ENCODE measurements around the gene RPTOR. TPM values are rescaled to one million over a fixed set of nuclear protein-coding genes. Genes with fewer than 3 reads are reported as not detected.
"Not testable (repeated sequence)": the region's sequence is repeated elsewhere in the genome, so short reads cannot be mapped to it uniquely, and the experiment has no call there.

The RPTOR gene
- total RNA-seq, 1 donor from 2014 or later: 40.9 TPM

DNA sequence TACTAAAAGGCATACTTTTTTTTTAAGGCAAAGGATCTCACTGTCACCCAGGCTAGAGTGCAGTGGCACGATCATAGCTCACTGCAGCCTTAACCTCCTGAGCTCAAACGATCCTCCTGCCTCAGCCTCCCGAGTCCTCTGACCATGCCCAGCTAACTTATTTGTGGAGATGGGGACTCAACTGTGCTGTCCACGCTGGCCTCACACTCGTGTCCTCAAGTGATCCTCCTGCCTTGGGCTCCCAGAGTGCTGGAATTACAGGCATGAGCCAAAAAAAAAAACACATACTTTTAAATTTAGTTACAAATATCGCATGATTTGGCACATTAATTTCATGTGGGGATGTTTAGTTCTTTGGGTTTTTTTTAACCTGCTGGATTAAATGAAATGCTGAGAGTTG is 239.3 kb downstream of the RPTOR start:
- no peak for DNase-seq

DNA sequence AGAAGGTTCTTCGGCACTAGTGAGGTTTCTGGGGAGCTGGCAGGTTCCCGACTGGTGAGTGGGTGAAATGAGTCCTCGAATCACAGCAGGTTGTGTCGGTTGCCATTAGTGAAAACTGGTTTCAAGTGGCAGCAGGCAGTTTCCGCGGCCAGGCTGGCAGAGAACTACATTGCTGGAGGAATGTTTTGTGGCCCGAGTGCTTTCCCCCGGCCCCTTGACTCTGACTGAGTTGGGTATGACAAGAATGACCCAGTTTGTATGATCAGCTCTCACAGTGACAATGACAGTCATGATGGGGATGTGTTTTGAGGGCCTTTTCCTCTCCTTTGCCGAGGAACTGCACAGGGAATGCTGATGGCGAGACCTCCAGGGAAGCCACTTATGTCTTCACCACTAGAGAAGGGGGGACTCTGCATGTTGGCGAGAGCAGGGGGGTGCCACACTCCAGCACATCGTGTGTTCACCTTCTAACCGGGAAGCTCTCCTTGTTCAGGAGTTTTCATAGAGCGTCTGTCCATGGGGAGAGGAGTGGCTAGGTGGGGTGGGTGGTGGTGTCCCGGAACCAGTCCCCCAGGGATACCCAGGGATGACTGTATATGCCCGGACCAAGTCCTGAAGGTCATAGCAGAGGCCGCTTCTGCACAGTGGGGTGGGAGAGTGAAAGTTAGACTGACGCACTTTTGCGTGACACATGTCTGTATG is 241.0 kb downstream of the RPTOR start:
- DNase-seq: no peak

DNA sequence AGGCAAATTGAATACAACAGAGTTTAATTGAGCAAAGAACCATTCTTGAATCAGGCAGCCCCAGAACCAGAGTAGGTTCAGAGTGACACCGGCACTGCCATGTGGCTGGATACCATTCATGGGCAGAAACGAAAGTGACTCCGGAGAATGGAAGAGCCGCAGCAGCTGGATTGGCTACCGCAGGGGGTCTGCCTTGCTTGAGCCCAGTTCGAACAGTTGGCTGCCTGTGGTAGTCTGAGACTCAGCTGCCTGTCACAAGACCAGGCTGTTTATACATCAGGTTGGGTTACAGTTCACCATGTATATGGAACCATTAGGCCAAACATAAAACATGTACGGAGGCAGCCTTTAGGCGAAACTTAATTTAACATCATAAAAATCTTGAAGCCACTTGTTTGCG is 241.8 kb downstream of the RPTOR start:
- peak; percentile 84 for DNase-seq

DNA sequence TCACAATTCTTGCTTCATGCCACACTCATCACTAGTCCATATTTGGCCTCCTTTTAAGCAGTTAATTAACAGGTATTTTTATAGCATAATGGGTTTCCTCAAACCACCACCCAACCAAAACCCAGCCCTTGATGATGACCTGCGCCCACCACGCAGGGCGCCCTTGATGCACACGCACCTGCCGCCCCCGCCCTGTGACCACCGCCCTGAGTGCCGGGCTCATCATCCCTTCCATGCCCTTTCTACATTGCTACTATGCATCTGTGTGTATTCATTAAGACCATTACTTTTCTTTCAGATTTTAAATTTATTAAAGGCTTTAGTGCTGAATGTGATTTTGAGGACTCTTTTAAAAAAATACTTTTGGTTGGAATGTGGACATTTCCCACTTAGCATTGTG is 242.2 kb downstream of the RPTOR start:
- no peak for DNase-seq

DNA sequence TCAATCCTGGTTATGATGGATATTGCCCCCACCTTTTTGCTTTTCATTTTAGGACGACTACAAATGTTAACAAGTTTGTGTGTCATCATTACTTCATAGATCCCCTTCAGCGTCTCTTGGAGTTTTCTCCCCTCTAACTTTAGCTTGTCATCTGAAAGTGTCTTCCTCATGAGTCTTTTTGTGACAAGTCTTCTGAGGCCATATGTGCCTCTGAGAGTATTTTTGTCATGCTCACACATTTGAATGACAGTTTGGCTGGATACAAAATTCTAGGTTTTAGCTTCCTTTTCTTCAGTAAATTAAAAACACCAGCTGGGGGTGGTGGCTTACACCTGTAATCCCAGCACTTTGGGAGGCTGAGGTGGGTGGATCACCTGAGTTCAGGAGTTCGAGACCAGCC is 243.2 kb downstream of the RPTOR start:
- no peak for DNase-seq

DNA sequence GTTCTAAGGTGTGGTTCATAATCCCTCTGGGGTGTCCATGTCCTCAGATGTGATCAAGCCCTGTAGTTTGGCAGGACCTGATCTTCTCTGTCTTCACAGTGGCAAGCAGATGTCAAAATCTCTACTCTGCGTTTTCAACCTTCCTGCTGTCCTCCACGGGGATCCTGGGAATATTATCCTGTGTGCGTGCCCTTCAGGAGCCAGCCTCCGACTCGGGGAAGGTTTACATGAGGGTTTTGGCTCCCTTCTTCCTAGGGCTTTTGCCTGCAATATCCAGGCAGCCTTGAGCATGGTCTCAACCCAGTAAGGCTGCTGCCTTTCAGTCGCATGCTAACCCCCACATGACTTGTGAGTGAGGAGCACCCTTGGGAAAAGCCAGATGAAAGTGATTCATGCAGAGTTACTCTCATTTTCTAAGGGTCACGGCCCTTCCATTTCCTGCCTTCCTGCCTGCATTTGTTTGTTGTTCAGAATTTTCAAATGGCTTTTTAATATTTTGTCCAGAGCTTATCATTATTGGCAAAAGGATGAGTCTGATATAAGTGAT is 244.8 kb downstream of the RPTOR start:
- DNase-seq: no peak

DNA sequence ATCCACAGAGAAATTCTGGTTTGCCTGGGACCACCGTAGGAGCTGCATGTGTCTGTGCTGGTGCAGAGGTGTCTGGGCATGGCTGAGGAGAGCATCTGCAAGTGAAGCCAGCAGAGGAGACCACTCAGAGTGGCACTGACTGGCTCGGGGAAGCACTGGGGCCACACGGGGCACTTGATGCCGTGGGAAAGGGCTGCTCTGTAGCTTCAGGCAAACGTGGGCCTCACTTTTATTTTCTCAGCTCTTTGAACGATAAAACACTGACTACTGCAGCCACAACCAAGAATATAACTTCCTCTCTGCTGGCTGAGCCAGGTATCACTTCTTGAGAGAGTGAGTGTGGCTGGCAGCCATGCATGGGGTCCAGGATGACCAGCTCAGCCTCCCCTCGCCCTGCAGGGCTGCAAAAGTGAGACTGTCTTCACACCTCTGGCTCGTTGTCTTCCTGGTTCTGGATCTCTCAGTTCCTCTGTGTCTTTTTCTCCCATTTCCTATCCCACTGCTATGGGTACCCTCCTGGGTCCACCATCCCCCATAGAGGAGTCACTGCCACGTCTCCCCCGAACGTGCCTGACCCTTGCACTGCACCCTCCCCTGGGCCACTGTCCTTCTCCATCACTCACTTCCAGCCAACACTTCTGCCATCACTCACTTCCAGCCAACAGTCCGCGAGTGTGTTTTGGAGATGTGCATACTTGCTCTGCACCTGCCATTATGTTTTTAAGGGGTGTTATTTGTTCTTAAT is 245.6 kb downstream of the RPTOR start:
- no peak for DNase-seq

DNA sequence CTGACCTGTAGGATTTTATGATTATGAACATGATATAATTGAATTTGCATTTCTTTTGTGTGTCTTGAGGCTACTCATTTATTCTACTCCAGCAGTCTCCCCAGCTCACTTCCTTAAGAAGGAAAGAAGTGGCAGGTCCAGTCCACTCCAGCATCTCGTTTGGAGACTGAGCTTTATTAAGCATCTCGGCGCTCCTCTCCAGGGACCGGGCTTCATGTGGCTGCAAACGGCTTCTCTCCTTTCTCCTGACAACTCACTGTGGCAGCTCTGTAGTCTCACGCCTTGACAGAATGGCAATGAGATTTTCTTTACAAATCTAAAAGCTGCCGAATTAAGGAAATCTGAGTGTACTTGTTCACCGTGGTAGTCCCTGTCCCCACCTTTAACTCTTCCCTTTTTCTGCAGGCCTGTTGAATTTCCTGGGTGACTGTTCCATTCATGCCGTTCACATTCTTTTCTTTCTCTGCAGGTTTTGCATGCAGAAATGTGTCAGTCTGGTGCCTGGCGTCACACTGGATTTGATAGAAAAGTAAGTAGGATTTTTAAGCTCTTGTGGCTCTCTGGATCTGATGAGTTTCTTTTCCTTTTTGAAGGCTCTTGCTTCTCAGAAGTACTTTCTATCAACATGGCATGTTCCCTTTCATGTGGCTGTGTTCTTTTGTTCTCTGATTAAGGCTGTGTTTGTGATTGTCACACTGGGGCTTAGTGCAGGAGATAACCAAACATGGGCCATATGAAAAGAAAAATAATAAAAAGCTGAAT is 246.5 kb downstream of the RPTOR start:
- no peak for DNase-seq

DNA sequence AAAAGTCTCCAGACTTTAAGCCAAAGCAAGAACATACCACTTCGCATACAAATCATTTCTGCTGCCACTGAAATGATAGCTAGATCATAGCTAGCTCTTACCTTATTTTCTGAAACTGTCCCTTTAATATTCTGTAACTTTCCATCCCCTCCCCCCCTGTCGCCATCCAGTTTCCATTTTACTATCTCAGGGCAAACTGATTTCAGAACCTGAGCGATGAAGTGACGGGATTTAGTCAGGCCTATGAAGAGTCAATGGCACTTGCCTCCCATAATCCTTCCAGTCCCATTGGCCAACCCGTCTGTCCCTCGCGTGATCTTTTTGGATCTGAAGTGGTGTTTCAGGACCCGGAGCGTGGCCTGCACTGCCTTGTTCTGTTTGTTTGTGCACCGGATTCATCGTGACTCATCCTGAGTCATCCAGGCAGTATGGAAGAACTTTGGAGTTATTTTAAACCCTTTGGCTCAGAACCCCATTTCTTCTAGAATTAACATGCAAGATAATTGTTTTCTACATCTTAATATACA is 247.2 kb downstream of the RPTOR start:
- DNase-seq: no peak

DNA sequence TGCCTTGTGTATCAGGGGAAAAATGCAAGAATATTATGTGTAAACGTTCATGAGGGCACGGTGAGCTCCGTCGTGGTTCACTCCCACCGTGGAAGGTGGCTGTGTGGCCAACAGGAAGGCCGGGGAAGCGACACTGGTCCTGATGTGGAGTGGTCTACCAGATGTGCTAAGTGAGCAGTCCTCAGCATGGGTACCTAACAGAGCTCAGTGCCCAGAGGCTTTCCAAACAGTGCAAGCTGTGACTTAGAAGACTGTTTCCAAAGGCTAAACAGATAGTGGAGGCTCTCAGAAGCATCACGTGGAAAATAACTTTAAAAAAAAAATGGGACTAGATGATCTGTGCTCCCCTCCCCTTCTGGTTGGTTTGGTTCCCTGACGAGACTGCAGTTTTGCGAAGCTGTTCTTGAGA is 247.7 kb downstream of the RPTOR start:
- DNase-seq: no peak

DNA sequence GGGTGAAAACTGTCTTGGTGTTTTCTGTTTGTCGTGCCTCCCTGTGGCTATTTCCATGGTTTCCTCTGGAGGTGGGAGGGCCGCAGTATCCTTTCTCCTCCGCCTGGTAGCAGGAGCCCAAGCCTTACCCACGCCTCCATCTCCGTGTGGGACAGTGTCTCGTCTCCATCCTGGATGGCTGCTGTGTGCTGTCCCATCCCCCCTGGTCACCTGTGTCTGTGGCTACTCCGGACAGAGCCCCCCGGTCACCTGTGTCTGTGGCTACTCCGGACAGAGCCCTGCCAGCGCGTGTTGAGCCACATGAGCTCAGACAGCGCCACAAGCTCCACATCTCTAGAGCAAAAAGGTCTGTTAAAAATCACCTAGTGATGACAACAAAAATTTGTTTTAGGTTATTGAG is 248.8 kb downstream of the RPTOR start:
- no peak for DNase-seq

DNA sequence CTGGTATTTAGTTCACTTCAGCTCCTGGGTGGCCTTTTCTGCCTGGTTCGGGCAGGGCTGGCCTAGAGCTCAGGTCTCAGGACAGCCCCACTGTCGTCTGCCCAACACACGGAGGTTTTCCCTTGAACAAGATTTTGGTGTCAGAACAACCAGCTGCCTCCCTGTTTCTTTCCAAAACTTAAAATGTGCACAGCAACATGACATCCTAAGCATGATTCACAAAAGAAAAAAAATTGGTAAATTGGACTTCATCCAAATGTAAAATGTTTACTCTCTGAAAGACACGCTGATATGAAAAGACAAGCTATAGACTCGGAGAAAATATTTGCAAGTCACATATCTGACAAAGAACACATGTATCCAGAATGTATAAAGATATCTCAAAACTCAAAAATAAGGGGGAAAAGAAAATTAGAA is 249.2 kb downstream of the RPTOR start:
- DNase-seq: peak; percentile 39

DNA sequence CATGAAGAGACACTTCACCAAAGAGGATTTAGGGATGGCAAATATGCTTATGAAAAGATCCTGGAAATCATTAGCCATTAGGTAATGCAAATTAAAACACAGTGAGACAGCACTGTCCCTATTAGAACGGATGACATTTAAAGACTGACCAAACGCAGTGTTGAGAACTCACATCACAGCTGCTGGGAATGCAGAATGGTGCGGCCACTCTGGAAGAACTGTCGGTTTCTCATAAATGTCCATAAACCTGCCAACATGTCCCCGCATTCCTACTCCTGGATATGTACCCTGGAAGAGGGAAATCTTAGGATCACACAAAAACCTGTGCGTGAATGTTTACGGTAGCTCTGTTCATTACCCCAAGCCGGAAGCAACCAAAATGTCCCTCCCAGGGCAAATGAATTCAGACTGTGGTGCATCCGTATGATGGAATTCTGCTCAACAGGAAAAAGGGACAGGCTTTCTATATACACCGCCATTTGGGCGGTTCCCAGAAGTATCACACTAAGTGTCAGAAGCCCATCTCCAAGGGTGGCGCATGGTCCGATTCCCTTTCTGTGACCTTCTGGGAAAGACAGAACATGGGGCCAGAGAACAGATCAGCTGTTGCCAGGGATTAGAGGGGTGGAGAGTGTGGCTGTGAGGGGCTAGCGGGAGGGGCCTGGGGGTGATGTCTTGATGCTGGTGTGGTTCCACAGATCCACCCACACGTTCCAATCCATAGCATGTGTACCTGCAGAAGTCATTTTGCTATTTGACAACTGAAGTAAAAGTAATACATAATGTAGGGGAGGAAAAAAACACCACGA is 249.8 kb downstream of the RPTOR start:
- peak; percentile 78 for DNase-seq

DNA sequence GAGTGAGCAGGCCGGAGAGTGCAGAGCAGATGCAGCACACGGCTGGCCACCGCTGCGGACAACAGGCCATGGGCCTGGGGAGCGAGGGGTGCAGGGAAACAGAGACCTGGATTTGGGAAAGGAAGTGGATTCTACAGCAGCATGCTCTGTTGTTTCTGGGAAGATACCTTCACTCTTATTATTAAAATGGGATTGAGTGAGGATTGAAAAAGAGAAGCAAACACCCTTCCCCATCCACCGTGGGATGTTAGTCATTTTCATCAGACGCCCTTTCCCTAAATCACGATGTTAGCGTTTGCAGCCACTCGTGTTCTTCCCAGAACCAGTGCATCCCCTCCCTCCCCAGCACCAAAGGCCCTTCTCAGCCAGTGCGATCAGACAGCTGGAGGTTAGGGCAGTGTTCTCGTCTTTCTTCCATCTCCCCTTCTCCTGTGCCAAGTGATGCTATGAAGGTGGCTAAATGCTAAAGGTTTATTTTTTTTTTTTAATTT is 250.5 kb downstream of the RPTOR start:
- no peak for DNase-seq

DNA sequence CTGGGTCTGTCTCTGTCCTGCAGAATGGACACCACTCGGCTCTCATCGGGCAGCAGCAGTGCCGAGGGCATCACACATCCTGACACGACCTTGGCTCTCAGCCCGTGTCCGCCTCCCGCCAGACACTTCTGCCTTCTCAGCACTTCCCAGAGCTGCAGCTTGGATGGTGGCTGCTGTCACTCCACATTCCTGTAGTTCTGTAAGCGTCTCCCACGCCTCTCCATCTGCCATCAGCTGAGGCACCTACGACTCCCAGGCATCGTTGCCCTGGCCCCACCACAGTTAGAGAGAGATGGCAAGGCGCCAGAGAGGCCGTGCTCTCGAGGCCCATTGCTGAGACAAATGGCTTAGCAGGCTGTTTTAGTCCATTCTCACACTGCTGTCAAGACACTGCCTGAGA is 251.1 kb downstream of the RPTOR start:
- peak; percentile 82 for DNase-seq

DNA sequence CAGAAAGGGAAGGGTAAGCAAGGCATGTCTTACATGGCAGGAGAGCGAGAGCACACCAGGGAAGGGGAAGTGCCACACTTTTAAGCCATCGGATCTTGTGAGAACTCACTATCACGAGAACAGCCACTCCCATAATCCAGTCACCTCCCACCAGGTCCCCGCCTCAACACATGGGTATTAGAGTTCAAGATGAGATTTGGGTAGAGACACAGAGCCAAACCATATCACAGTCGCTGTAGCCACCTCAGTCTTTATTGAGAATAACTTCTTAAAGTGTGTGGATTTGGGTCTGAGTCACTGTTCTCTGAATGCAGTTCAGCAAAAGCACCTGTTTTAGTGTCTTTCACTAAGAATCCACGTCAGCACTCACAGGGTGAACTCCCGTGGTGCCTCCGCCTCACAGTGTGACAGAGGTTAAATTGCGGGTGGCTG is 251.8 kb downstream of the RPTOR start:
- no peak for DNase-seq

DNA sequence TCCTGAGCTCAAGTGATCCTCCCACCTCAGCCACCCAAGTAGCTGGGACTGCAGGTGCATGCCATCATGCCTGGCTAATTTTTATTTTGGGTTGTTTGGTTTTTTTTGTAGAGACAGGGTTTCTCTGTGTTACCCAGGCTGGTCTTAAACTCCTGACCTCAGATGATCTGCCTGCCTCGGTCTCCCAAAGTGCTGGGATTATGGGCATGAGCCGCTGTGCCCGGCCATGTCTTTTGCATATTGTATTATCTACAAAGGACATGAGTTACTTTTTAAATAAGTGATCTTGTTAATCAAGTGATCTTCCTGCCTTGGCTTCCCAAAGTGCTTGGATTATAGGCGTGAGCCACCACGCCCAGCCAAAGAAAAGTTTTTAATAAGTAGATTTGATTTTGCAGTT is 252.6 kb downstream of the RPTOR start:
- not testable (repeated sequence) for DNase-seq

DNA sequence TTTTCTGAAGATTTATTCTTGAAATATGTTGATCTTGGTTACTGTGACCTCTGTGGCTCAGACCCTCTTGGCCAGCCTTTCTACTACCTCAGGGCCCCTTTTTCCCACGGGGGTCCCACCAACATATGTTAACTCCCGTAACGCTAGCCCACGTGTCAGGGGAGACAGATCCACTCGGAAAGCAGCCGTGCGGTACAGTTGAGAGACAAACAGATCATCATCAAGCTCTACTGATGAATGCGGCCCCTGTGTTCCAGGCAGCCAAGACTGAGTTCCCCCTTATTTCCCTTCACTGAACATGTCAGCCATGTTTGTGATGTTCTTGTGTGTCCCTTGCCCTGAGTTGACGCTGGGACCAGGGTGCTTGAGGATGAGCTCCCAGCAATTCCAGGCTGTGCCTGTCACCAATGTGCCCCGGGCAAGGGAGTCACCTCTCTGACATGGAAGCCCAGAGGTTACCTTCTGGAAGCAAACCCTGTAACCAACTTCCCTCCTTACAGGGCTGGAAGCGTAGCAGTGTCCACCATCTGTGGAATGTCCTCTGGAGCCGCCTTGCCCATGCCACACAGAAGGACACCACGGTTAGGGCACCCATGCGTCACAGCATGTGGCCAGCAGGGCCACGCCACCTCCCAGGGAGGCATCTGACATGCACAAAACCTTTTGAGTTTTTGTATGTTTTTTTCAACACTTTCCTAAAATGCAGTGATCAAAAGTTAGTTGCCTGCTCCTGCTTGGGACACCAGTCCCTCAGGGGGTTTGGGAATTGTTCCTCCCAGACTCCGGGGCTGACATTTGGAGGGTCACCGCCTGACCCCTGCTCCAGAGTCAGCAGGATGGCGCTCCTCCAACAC is 253.3 kb downstream of the RPTOR start:
- no peak for DNase-seq

DNA sequence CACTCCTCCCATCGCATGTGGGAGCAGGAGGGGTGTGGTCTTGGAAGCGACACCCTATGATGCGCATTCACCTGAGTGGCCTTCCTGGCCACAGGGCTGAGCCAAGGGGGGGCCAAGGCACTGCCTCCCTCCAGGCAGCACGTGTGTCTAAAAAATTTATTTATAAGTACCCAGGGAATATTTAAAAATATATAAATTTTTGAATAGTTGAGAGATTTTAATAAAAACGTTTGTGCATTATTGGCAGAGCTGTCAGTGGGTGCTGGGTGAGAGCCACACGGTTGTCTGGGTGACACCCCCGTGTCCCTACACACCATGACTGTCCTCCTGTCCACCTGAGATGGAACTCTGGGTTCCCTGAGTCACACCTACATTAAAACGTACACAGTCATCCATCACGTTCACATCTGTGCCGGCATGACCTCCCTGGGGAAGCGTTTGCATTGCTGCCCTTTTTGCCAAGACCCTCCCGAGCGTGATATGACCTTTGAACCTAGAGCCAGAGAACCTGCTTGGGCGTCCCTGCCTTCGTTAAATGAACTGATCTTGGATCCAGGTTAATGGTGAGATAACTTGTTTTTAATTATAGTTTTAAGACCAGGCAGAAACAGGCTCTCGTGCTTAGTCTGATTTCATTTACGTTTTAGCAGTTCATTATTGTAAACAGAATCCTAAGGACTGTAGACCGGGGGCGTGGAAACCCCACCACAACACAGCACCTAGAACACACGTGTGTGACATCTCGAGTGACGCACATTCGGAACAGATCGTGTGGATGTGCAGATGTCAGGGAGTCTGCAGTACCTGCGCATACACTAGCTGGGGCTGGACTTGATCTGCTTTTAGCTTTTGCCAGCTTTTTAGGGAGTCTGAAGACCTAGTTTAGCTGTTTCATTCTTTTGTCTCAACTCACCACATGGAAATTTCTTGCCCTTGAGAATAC is 254.2 kb downstream of the RPTOR start:
- no peak for DNase-seq
